ENCODE measurements around the gene RNF224. TPM values are rescaled to one million over a fixed set of nuclear protein-coding genes. Genes with fewer than 3 reads are reported as not detected.

Gene RNF224
- polyA plus RNA-seq, 1 donor from 2014 or later, result not detected

- Histone ChIP-seq H3K9me2 (ENCODE audit: insufficient read depth, low read length) (no peaks in the 10 kb centered on the region), H3K27ac (ENCODE audit: low read length) (no peak overlapping the region), H3K4me2 (ENCODE audit: low read length) (no peak overlapping the region), H3K9ac (ENCODE audit: low read length) (no peak overlapping the region), H3F3A (ENCODE audit: insufficient read depth, low read length, poor library complexity, severe bottlenecking) (no peaks in the 10 kb centered on the region), H3K79me2 (replicated peaks; ENCODE audit: insufficient read depth, low read length) (no peaks in the 10 kb centered on the region), H3K9me3 (ENCODE audit: low read length) (no peaks in the 10 kb centered on the region), H3K27me3 (ENCODE audit: insufficient read depth, low read depth, low read length) (no peaks in the 10 kb centered on the region), H4K20me1 (ENCODE audit: insufficient read depth) (no peaks in the 10 kb centered on the region), H2AFZ (ENCODE audit: low read depth, low read length) (no peak overlapping the region), H3K36me3 (ENCODE audit: insufficient read depth, low read length) (no peaks in the 10 kb centered on the region), H3K4me3 (ENCODE audit: low read length) (no peak overlapping the region)
- no peak for TF ChIP-seq TAF1 (IDR thresholded peaks at IDR 0.05; ENCODE audit: low read depth)
- TF ChIP-seq CTCF (IDR thresholded peaks at IDR 0.05; ENCODE audit: poor library complexity, severe bottlenecking), result no peak
- no peak for TF ChIP-seq EZH2 (IDR thresholded peaks at IDR 0.05; ENCODE audit: borderline replicate concordance, insufficient read depth, low read length, poor library complexity, severe bottlenecking)
- TF ChIP-seq POLR2AphosphoS5 (IDR thresholded peaks at IDR 0.05), result no peak
- TF ChIP-seq EP300 (conservative IDR thresholded peaks at IDR 0.05; ENCODE audit: poor library complexity, severe bottlenecking), result no peak
- no peak for TF ChIP-seq MXI1 (conservative IDR thresholded peaks at IDR 0.05; ENCODE audit: poor library complexity, severe bottlenecking)
- no peak for TF ChIP-seq RAD21 (conservative IDR thresholded peaks at IDR 0.05)
- TF ChIP-seq SMC3 (conservative IDR thresholded peaks at IDR 0.05; ENCODE audit: poor library complexity), result no peak
- TF ChIP-seq REST (IDR thresholded peaks at IDR 0.05; ENCODE audit: borderline replicate concordance), result no peak
Measured at GRCh38 chr9:137217276-137218211, 9.8 kb upstream of the RNF224 start.

GRCh38 chr9:137218212-137218753 is 9.0 kb upstream of the RNF224 start:
- H3K9me2 ChIP-seq (ENCODE audit: insufficient read depth, low read length), result no peaks in the 10 kb centered on the region
- no peak overlapping the region for H3K27ac ChIP-seq (ENCODE audit: low read length)
- no peaks in the 10 kb centered on the region for H3K27me3 ChIP-seq (ENCODE audit: insufficient read depth, low read depth, low read length)
- no peak for TF ChIP-seq RAD21 (conservative IDR thresholded peaks at IDR 0.05)
- no peaks in the 10 kb centered on the region for H3K36me3 ChIP-seq (ENCODE audit: insufficient read depth, low read length)
- no peaks in the 10 kb centered on the region for H3K9me3 ChIP-seq (ENCODE audit: low read length)
- H3K9ac ChIP-seq (ENCODE audit: low read length), result no peak overlapping the region
- no peaks in the 10 kb centered on the region for H4K20me1 ChIP-seq (ENCODE audit: insufficient read depth)
- H3K4me3 ChIP-seq (ENCODE audit: low read length), result no peak overlapping the region
- H3F3A ChIP-seq (ENCODE audit: insufficient read depth, low read length, poor library complexity, severe bottlenecking), result no peaks in the 10 kb centered on the region
- H2AFZ ChIP-seq (ENCODE audit: low read depth, low read length), result no peak overlapping the region
- H3K4me2 ChIP-seq (ENCODE audit: low read length), result no peak overlapping the region
- H3K79me2 ChIP-seq (replicated peaks; ENCODE audit: insufficient read depth, low read length), result no peaks in the 10 kb centered on the region
